Upper lobe of left lung (tissue), 4 donors: ENCODE data around the gene KCNF1.

ENCODE experiments used
- EP300 ChIP-seq, 4 donors: sonication (generic); formaldehyde crosslinking; IDR thresholded peaks; one replicate each; pipeline ENCODE4 v1.5.1; 2017; ENCODE audit warnings: antibody characterized with exemption in 4 of 4, control low read depth in 2 of 4
- POLR2A ChIP-seq, 4 donors: fragments of 450-650 bp; IDR thresholded peaks; one replicate each; pipeline ENCODE4 v1.5.1; 2016 to 2017; ENCODE audit warnings: antibody characterized with exemption in 4 of 4, mild to moderate bottlenecking in 2 of 4
- POLR2AphosphoS5 ChIP-seq, 2 donors: sonication (generic); formaldehyde crosslinking; IDR thresholded peaks; one replicate each; pipeline ENCODE4 v1.5.1; 2017; ENCODE audit warnings: antibody characterized with exemption in 2 of 2
- TF ChIP-seq, protein P1 (sequence below), 6 experiments: fragments of 450-650 bp in 4 of 6; fragments of 200-600 bp in 2 of 6; sonication (generic) in 2 of 6; IDR thresholded peaks; one replicate each; pipeline ENCODE4 v1.5.1; 2016 to 2019; ENCODE audit warnings: antibody characterized with exemption in 6 of 6

DNA sequence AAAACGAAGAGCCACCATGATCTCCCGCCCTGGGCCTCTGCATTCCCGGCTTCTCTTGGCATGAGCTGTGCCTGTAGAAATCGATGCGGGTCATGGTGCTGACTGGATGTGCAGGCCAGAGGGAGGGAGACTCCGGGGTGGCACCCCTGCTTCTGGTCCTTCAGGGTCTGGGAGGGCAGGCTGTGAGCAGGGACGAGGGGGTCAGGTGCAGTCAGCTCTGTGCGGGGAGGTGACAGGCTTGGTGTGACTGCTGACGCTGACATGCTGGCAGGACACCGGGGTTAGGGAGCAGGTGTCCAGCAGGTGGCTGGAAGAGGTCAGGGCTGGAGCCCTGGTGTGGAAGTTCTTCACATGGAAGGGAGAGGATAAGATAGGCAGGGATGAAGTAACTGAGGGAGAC is 48.7 kb upstream of the KCNF1 start:
- TF ChIP-seq, protein P1, sequence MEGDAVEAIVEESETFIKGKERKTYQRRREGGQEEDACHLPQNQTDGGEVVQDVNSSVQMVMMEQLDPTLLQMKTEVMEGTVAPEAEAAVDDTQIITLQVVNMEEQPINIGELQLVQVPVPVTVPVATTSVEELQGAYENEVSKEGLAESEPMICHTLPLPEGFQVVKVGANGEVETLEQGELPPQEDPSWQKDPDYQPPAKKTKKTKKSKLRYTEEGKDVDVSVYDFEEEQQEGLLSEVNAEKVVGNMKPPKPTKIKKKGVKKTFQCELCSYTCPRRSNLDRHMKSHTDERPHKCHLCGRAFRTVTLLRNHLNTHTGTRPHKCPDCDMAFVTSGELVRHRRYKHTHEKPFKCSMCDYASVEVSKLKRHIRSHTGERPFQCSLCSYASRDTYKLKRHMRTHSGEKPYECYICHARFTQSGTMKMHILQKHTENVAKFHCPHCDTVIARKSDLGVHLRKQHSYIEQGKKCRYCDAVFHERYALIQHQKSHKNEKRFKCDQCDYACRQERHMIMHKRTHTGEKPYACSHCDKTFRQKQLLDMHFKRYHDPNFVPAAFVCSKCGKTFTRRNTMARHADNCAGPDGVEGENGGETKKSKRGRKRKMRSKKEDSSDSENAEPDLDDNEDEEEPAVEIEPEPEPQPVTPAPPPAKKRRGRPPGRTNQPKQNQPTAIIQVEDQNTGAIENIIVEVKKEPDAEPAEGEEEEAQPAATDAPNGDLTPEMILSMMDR (IDR thresholded peaks at IDR 0.05): no peak
- TF ChIP-seq POLR2A (IDR thresholded peaks at IDR 0.05) (no peak), POLR2AphosphoS5 (IDR thresholded peaks at IDR 0.05) (no peak), EP300 (IDR thresholded peaks at IDR 0.05) (no peak)
